ENCODE data around the gene CCNA2.

DNA sequence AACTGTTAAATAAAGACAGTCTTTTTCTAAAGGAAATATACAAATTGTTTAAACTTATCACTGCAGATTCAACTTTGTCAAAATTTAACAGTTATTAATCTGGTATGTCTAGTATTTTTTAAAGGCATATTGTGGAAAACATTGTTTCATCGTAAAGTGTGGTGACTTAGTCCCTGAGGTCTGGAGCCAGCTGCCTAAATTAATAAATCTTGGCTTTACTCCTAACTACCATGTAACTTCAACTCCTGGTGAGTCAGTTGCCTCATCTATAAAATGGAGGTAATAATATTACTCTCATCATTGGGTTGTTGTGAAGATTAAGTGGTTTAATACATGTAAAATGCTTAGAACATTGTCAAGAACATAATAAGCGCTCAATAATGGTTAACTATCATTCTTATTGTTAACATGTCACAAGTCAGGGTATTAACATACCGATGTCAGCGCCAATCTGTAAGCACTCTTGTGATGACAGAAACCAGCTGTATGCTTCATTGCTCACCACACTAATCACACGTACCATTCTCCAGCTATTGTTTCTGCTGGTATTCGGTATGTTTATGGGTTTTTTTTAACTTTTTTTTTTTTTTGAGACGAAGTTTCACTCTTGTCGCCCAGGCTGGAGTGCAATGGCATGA, 44.6 kb downstream of the CCNA2 start:
- TF ChIP-seq, protein P1, sequence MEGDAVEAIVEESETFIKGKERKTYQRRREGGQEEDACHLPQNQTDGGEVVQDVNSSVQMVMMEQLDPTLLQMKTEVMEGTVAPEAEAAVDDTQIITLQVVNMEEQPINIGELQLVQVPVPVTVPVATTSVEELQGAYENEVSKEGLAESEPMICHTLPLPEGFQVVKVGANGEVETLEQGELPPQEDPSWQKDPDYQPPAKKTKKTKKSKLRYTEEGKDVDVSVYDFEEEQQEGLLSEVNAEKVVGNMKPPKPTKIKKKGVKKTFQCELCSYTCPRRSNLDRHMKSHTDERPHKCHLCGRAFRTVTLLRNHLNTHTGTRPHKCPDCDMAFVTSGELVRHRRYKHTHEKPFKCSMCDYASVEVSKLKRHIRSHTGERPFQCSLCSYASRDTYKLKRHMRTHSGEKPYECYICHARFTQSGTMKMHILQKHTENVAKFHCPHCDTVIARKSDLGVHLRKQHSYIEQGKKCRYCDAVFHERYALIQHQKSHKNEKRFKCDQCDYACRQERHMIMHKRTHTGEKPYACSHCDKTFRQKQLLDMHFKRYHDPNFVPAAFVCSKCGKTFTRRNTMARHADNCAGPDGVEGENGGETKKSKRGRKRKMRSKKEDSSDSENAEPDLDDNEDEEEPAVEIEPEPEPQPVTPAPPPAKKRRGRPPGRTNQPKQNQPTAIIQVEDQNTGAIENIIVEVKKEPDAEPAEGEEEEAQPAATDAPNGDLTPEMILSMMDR (IDR thresholded peaks at IDR 0.05) = no peak
- TF ChIP-seq POLR2A (IDR thresholded peaks at IDR 0.05) = no peak

Measured in prostate gland (tissue), 2 donors.